Suprapubic skin (tissue), 4 donors: ENCODE results near the gene RELN. TPM values are rescaled to one million over a fixed set of nuclear protein-coding genes. Genes with fewer than 3 reads are reported as not detected.

Source experiments
- DNase-seq, 2 donors: peaks; one replicate each; pipeline ENCODE4 v3.0.0-alpha.2; 2019; ENCODE audit warnings: low spot score in 2 of 2
- H3K27ac ChIP-seq: fragments of 200-600 bp; sonication (generic); one replicate; pipeline ENCODE4 v1.5.1; 2019
- H3K27me3 ChIP-seq: fragments of 200-600 bp; sonication (generic); one replicate; pipeline ENCODE4 v1.5.1; 2019
- H3K36me3 ChIP-seq: fragments of 200-600 bp; sonication (generic); one replicate; pipeline ENCODE4 v1.5.1; 2019
- H3K4me1 ChIP-seq: fragments of 200-600 bp; sonication (generic); one replicate; pipeline ENCODE4 v1.5.1; 2019
- H3K4me3 ChIP-seq: fragments of 200-600 bp; sonication (generic); one replicate; pipeline ENCODE4 v1.5.1; 2019; ENCODE audit warnings: mild to moderate bottlenecking
- H3K9me3 ChIP-seq: fragments of 200-600 bp; sonication (generic); one replicate; pipeline ENCODE4 v1.5.1; 2019
- CTCF ChIP-seq, 2 donors: fragments of 200-600 bp in 1 of 2; fragments of 450-650 bp in 1 of 2; sonication (generic) in 1 of 2; IDR thresholded peaks; one replicate each; pipeline ENCODE4 v1.5.1; 2016 to 2019; ENCODE audit warnings: antibody characterized with exemption in 2 of 2, mild to moderate bottlenecking in 1 of 2, moderate library complexity in 1 of 2
- EP300 ChIP-seq: sonication (generic); formaldehyde crosslinking; IDR thresholded peaks from one replicate; pipeline ENCODE4 v1.6.1; 2017; ENCODE audit warnings: antibody characterized with exemption
- POLR2A ChIP-seq, 2 donors: fragments of 450-650 bp; IDR thresholded peaks; one replicate each; pipeline ENCODE4 v1.6.1; 2017; ENCODE audit warnings: antibody characterized with exemption in 2 of 2, mild to moderate bottlenecking in 2 of 2, moderate library complexity in 2 of 2
- POLR2AphosphoS5 ChIP-seq, 3 donors: sonication (generic); formaldehyde crosslinking; IDR thresholded peaks; one replicate each; pipeline ENCODE4 v1.6.1; 2017; ENCODE audit warnings: antibody characterized with exemption in 3 of 3
- WGBS: methylation state at CpG from one replicate; pipeline ENCODE4 v1.1.5; 2018; 5-methylcytosine and 5-hydroxymethylcytosine counted together
- total RNA-seq, 4 donors: library from RNA; depleted of rRNA; stranded (reverse); fragments of >200 nt; gene quantifications; one replicate each; pipeline ENCODE4 v1.1.0, GENCODE V29; 2016

RELN gene
- total RNA-seq, 4 donors from 2014 or later: 0.72 to 1.8 (median 1.3) TPM

DNA sequence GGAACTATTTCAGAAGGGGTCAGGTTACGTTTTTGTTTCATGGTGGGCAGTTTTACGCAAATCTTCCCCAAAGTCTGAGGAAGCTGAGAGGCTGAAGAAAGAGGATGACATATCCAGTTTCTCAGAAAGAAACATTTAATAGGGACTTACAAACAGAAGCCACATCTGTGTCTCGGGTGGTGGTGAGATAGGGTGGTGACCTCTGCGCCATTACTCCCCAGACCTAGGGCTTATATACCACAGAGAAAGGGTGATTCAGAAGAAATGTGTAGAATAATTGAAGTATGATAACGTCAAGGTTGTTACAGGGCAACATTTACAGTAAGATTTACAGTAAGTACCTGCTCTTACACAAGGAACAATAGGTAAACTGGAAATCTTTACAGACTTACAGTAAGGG is 43.0 kb upstream of the RELN start:
- Histone ChIP-seq H3K4me1 (no peaks in the 10 kb centered on the region), H3K4me3 (no peak overlapping the region), H3K36me3 (no peaks in the 10 kb centered on the region), H3K27me3 (no peaks in the 10 kb centered on the region), H3K9me3 (no peaks in the 10 kb centered on the region), H3K27ac (no peak overlapping the region)
- DNase-seq: no peak
- TF ChIP-seq CTCF (IDR thresholded peaks at IDR 0.05) (no peak), POLR2AphosphoS5 (IDR thresholded peaks at IDR 0.05) (no peak), POLR2A (IDR thresholded peaks at IDR 0.05) (no peak), EP300 (no peak)
- WGBS: 74% methylated on average over 5 of the region's 5 CpGs

DNA sequence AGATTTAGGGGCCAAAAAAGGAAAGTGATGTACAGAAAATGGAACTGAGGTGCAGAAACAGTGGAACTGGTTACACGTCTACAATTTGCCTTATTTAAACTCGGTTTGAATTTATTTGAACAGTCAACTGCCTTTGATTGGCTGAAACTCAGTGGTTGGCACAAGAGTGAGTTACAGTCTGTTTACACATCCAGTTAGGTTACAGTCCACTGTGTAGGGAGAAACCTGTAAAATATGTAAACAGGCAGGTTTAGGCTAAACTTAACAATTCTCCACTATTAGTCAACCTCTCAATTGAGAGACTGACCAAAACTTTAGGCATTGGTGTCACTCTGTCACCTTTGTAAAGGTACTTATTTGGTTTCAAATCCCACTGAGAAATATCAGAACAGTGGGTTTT is 40.3 kb upstream of the RELN start:
- DNase-seq: no peak
- H3K4me3 ChIP-seq: no peak overlapping the region
- H3K36me3 ChIP-seq: no peaks in the 10 kb centered on the region
- H3K9me3 ChIP-seq: no peaks in the 10 kb centered on the region
- no peak overlapping the region for H3K27ac ChIP-seq
- no peaks in the 10 kb centered on the region for H3K27me3 ChIP-seq
- no peak for TF ChIP-seq POLR2A (IDR thresholded peaks at IDR 0.05)
- no peak for TF ChIP-seq EP300
- no peak for TF ChIP-seq POLR2AphosphoS5 (IDR thresholded peaks at IDR 0.05)
- TF ChIP-seq CTCF (IDR thresholded peaks at IDR 0.05): no peak
- 83% methylated on average over 2 of the region's 2 CpGs for WGBS
- no peaks in the 10 kb centered on the region for H3K4me1 ChIP-seq

- DNase-seq: no peak
- Histone ChIP-seq H3K36me3 (no peaks in the 10 kb centered on the region), H3K27ac (no peak overlapping the region), H3K27me3 (no peaks in the 10 kb centered on the region), H3K4me3 (no peak overlapping the region), H3K4me1 (no peaks in the 10 kb centered on the region), H3K9me3 (no peaks in the 10 kb centered on the region)
- TF ChIP-seq POLR2AphosphoS5 (IDR thresholded peaks at IDR 0.05): no peak
- no peak for TF ChIP-seq POLR2A (IDR thresholded peaks at IDR 0.05)
- no peak for TF ChIP-seq EP300
- TF ChIP-seq CTCF (IDR thresholded peaks at IDR 0.05): no peak
- WGBS: 70% methylated on average over 2 of the region's 2 CpGs
Measured at GRCh38 chr7:104024632-104025031, 35.2 kb upstream of the RELN start.

DNA sequence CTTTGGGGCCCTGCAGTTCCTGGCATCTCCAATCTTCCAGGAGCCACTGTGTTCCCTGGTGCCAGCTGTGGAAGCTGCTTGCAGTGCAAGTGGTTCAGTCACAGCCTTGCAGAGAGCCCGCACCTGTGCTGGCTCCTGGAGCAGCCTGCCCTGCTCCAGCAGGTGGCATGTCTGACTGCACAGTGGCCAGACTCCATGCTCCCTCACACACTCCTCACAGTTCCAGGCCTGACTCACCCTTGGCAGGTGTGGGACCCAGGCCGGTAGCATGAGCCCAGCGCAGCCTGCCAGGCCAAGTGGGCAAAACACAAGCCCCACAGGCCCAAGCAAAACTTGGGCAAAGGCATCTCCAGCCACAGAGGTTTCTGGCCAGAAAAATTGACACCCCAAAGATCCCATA is 33.6 kb upstream of the RELN start:
- Histone ChIP-seq H3K4me1 (no peaks in the 10 kb centered on the region), H3K4me3 (no peak overlapping the region), H3K27ac (no peak overlapping the region), H3K36me3 (no peaks in the 10 kb centered on the region), H3K27me3 (no peaks in the 10 kb centered on the region), H3K9me3 (no peaks in the 10 kb centered on the region)
- WGBS: 80% methylated on average over 1 of the region's 3 CpGs
- TF ChIP-seq CTCF (IDR thresholded peaks at IDR 0.05) (no peak), POLR2AphosphoS5 (IDR thresholded peaks at IDR 0.05) (no peak), POLR2A (IDR thresholded peaks at IDR 0.05) (no peak), EP300 (no peak)
- DNase-seq: no peak

- 83% methylated on average over 1 of the region's 1 CpG for WGBS
Measured at GRCh38 chr7:104018425-104018824, 29.0 kb upstream of the RELN start.

More at GRCh38 chr7:104018425-104018824, 29.0 kb upstream of the RELN start:
- Histone ChIP-seq H3K27ac (no peak overlapping the region), H3K36me3 (no peaks in the 10 kb centered on the region), H3K9me3 (no peaks in the 10 kb centered on the region), H3K4me3 (no peak overlapping the region), H3K27me3 (no peaks in the 10 kb centered on the region), H3K4me1 (no peaks in the 10 kb centered on the region)
- TF ChIP-seq POLR2AphosphoS5 (IDR thresholded peaks at IDR 0.05) (no peak), POLR2A (IDR thresholded peaks at IDR 0.05) (no peak), CTCF (IDR thresholded peaks at IDR 0.05) (no peak), EP300 (no peak)
- no peak for DNase-seq
